ENCODE results near the gene PTGR1. TPM values are rescaled to one million over a fixed set of nuclear protein-coding genes. Genes with fewer than 3 reads are reported as not detected.
"Not testable (repeated sequence)": the region's sequence is repeated elsewhere in the genome, so short reads cannot be mapped to it uniquely, and the experiment has no call there.

The PTGR1 gene
- total and polyA plus RNA-seq, 4 donors = 14.0 to 61.0 (median 30.0) TPM

- Histone ChIP-seq H3K36me3 (ENCODE audit: control insufficient read depth in 4 of 4, insufficient read depth in 4 of 4, low read length in 4 of 4) (peaks cover 14 to 18% (median 15%) of the 10 kb centered on the region in 4 donors), H3K9ac (ENCODE audit: insufficient read depth in 1 of 2, low read length in 2 of 2) (no peak overlapping the region), H3K4me3 (no peak overlapping the region), H3K27me3 (ENCODE audit: control insufficient read depth in 3 of 3, insufficient read depth in 3 of 3, low read length in 2 of 3) (no peaks in the 10 kb centered on the region), H3K9me3 (ENCODE audit: control insufficient read depth in 4 of 4, insufficient read depth in 3 of 4, low read length in 3 of 4) (peaks cover 0 to 10% (median under 1%) of the 10 kb centered on the region in 4 donors), H3K4me1 (ENCODE audit: control insufficient read depth in 5 of 5, insufficient read depth in 5 of 5, low read length in 5 of 5) (no peaks in the 10 kb centered on the region), H3K27ac (ENCODE audit: low read depth in 1 of 2, low read length in 1 of 2) (no peak overlapping the region)
- no peak for ATAC-seq (ENCODE audit: insufficient read depth, low FRiP score)
- TF ChIP-seq CTCF (IDR thresholded peaks at IDR 0.05; ENCODE audit: control extremely low read depth, extremely low read depth) = no peak
- no peak for DNase-seq
Observed at GRCh38 chr9:111561165-111561719, 38.2 kb downstream of the PTGR1 start.

- Histone ChIP-seq H3K4me3 (no peak overlapping the region), H3K9me3 (ENCODE audit: control insufficient read depth in 4 of 4, insufficient read depth in 3 of 4, low read length in 3 of 4) (peaks cover 0 to 20% (median 5%) of the 10 kb centered on the region in 4 donors), H3K36me3 (ENCODE audit: control insufficient read depth in 4 of 4, insufficient read depth in 4 of 4, low read length in 4 of 4) (peaks cover 6 to 15% (median 10%) of the 10 kb centered on the region in 4 donors), H3K9ac (ENCODE audit: insufficient read depth in 1 of 2, low read length in 2 of 2) (no peak overlapping the region), H3K27me3 (ENCODE audit: control insufficient read depth in 3 of 3, insufficient read depth in 3 of 3, low read length in 2 of 3) (no peaks in the 10 kb centered on the region), H3K4me1 (ENCODE audit: control insufficient read depth in 5 of 5, insufficient read depth in 5 of 5, low read length in 5 of 5) (no peaks in the 10 kb centered on the region), H3K27ac (ENCODE audit: low read depth in 1 of 2, low read length in 1 of 2) (no peak overlapping the region)
- 91% methylated on average over 7 of the region's 7 CpGs for WGBS, 2 donors
- no peak for ATAC-seq (ENCODE audit: insufficient read depth, low FRiP score)
- TF ChIP-seq CTCF (IDR thresholded peaks at IDR 0.05; ENCODE audit: control extremely low read depth, extremely low read depth) = no peak
- DNase-seq = no peak
Observed at GRCh38 chr9:111559000-111559610, 40.3 kb downstream of the PTGR1 start.

GRCh38 chr9:111555425-111555824 lies 44.0 kb downstream of the PTGR1 start:
- peaks cover 0 to 23% (median 8%) of the 10 kb centered on the region in 4 donors for H3K9me3 ChIP-seq (ENCODE audit: control insufficient read depth in 4 of 4, insufficient read depth in 3 of 4, low read length in 3 of 4)
- not testable (repeated sequence) for H3K36me3 ChIP-seq (ENCODE audit: control insufficient read depth in 4 of 4, insufficient read depth in 4 of 4, low read length in 4 of 4)

DNA sequence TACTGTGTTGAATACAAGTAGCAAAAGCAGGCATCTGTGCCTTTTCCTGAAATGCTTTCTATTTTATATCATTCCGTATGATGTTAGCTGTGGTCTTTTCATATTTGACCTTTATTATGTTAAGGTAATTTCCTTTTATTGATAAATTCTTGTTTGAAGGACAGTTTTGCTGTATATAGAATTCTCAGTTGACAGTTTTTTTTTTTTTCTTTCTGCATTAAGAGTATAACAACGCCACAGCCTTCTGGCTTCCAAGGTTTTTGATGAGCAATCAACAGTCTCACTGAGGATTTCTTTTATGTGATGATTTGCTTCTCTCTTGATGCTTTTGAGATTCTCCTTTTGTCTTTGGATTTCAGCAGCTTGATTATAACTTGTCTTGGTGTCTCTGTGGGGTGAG lies 50.8 kb downstream of the PTGR1 start:
- 96 to 97% methylated on average over 2 of the region's 2 CpGs for WGBS, 2 donors
- H3K9me3 ChIP-seq (ENCODE audit: control insufficient read depth in 4 of 4, insufficient read depth in 3 of 4, low read length in 3 of 4) = peaks cover 5 to 50% (median 23%) of the 10 kb centered on the region in 4 donors
- TF ChIP-seq CTCF (IDR thresholded peaks at IDR 0.05; ENCODE audit: control extremely low read depth, extremely low read depth) = no peak

More at GRCh38 chr9:111555425-111555824, 44.0 kb downstream of the PTGR1 start:
- 61 to 82% methylated on average over 2 of the region's 2 CpGs for WGBS, 2 donors
- H3K27ac ChIP-seq (ENCODE audit: low read depth in 1 of 2, low read length in 1 of 2); H3K27me3 ChIP-seq (ENCODE audit: control insufficient read depth in 3 of 3, insufficient read depth in 3 of 3, low read length in 2 of 3); H3K9ac ChIP-seq (ENCODE audit: insufficient read depth in 1 of 2, low read length in 2 of 2); H3K4me1 ChIP-seq (ENCODE audit: control insufficient read depth in 5 of 5, insufficient read depth in 5 of 5, low read length in 5 of 5); DNase-seq; ATAC-seq (ENCODE audit: insufficient read depth, low FRiP score); H3K4me3 ChIP-seq: not testable (repeated sequence)

More for the DNA sequence above, 50.8 kb downstream of the PTGR1 start:
- Histone ChIP-seq H3K36me3 (ENCODE audit: control insufficient read depth in 4 of 4, insufficient read depth in 4 of 4, low read length in 4 of 4) (peaks cover 0 to 17% (median 0%) of the 10 kb centered on the region in 4 donors), H3K9ac (ENCODE audit: insufficient read depth in 1 of 2, low read length in 2 of 2) (no peak overlapping the region), H3K27me3 (ENCODE audit: control insufficient read depth in 3 of 3, insufficient read depth in 3 of 3, low read length in 2 of 3) (no peaks in the 10 kb centered on the region), H3K27ac (ENCODE audit: low read depth in 1 of 2, low read length in 1 of 2) (no peak overlapping the region), H3K4me1 (ENCODE audit: control insufficient read depth in 5 of 5, insufficient read depth in 5 of 5, low read length in 5 of 5) (no peaks in the 10 kb centered on the region), H3K4me3 (no peak overlapping the region)
- ATAC-seq (ENCODE audit: insufficient read depth, low FRiP score) = no peak
- DNase-seq = no peak

All from lung (tissue), 12 donors.